B cell (primary cell): ENCODE results near the gene ERN1.

Experiments
- EZH2 ChIP-seq: IDR thresholded peaks from 2 replicates; pipeline ENCODE4 v1.6.1; 2012; ENCODE audit warnings: borderline replicate concordance, low read depth, mild to moderate bottlenecking, moderate library complexity, low read length; ENCODE audit not compliant: insufficient read depth, poor library complexity, severe bottlenecking
- TF ChIP-seq, protein P1 (sequence below): fragments of 200-600 bp; IDR thresholded peaks from one replicate; pipeline ENCODE4 v1.8.0; 2022; ENCODE audit warnings: antibody characterized with exemption, mild to moderate bottlenecking

DNA sequence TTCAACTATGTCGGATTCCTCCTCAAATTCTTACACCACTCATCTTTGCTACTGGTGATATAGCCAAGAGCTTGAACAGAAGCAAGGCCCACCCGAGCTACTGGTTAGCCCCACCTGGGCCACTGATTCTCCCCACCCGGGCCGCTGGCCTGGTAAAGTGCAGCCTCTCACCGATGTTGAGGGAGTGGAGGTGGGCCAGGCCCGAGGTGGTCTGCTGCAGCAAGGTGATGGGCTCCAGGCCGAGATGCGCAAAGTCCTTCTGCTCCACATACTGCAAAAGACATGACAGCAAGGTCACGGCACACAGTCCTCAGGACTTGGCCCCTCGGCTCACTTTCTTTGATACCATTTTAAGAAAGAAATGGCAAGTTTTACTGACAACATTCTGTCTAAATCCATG lies 76.8 kb downstream of the ERN1 start:
- TF ChIP-seq, protein P1, sequence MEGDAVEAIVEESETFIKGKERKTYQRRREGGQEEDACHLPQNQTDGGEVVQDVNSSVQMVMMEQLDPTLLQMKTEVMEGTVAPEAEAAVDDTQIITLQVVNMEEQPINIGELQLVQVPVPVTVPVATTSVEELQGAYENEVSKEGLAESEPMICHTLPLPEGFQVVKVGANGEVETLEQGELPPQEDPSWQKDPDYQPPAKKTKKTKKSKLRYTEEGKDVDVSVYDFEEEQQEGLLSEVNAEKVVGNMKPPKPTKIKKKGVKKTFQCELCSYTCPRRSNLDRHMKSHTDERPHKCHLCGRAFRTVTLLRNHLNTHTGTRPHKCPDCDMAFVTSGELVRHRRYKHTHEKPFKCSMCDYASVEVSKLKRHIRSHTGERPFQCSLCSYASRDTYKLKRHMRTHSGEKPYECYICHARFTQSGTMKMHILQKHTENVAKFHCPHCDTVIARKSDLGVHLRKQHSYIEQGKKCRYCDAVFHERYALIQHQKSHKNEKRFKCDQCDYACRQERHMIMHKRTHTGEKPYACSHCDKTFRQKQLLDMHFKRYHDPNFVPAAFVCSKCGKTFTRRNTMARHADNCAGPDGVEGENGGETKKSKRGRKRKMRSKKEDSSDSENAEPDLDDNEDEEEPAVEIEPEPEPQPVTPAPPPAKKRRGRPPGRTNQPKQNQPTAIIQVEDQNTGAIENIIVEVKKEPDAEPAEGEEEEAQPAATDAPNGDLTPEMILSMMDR = no peak
- no peak for TF ChIP-seq EZH2
